ENCODE measurements around the gene VWA8. TPM values are rescaled to one million over a fixed set of nuclear protein-coding genes. Genes with fewer than 3 reads are reported as not detected.

Gene VWA8
- total and polyA plus RNA-seq, 2 experiments from 2014 or later: 6.3 to 24.6 TPM

GRCh38 chr13:41816057-41816456 is 144.9 kb downstream of the VWA8 start (continued):
- no peak for TF ChIP-seq ZNF114 (CRISPR knock-in tag; IDR thresholded peaks at IDR 0.05)
- no peak for TF ChIP-seq JUNB (IDR thresholded peaks at IDR 0.05; ENCODE audit: unreplicated experiment)

- Mint-ChIP-seq H3K36me3 (ENCODE audit: low read depth) (peaks cover 21% of the 10 kb centered on the region), H3K4me3 (no peak overlapping the region), H3K9me3 (no peaks in the 10 kb centered on the region), H3K27me3 (ENCODE audit: insufficient read depth, low read depth, poor library complexity) (no peaks in the 10 kb centered on the region), H3K4me1 (no peaks in the 10 kb centered on the region), H3K27ac (no peak overlapping the region)
- Histone ChIP-seq H3K4me1 (ENCODE audit: insufficient read depth) (no peaks in the 10 kb centered on the region), H3K27me3 (ENCODE audit: insufficient read depth) (no peaks in the 10 kb centered on the region), H3K79me2 (replicated peaks; ENCODE audit: insufficient read depth) (no peaks in the 10 kb centered on the region), H3F3A (replicated peaks; ENCODE audit: low read depth) (no peaks in the 10 kb centered on the region), H2AFZ (no peak overlapping the region), H3K36me3 (ENCODE audit: insufficient read depth) (peaks cover 6% of the 10 kb centered on the region; the same call in 1 of the 2 replicates), H4K20me1 (replicated peaks; ENCODE audit: insufficient read depth) (no peaks in the 10 kb centered on the region), H3K9me2 (ENCODE audit: insufficient read depth) (no peaks in the 10 kb centered on the region), H3K4me2 (no peak overlapping the region), H3K27ac (ENCODE audit: low read depth) (no peak overlapping the region), H3K4me3 (no peak overlapping the region)
- ATAC-seq (no peak), DNase-seq (ENCODE audit: low spot score) (no peak)
- TF ChIP-seq POLR2AphosphoS5 (IDR thresholded peaks at IDR 0.05; ENCODE audit: low read depth) (no peak), REST (IDR thresholded peaks at IDR 0.05; ENCODE audit: unreplicated experiment) (no peak), ZNF331 (CRISPR knock-in tag; IDR thresholded peaks at IDR 0.05; ENCODE audit: low read depth) (no peak), NANOG (IDR thresholded peaks at IDR 0.05; ENCODE audit: borderline replicate concordance) (no peak), CREB1 (CRISPR knock-in tag; IDR thresholded peaks at IDR 0.05; ENCODE audit: low read depth) (no peak), CTCF (conservative IDR thresholded peaks at IDR 0.05; ENCODE audit: low read depth in 2 of 2) (no peak), EZH2 (IDR thresholded peaks at IDR 0.05; ENCODE audit: low read depth, unreplicated experiment) (no peak), JUNB (IDR thresholded peaks at IDR 0.05; ENCODE audit: unreplicated experiment) (no peak), ZNF114 (CRISPR knock-in tag; IDR thresholded peaks at IDR 0.05) (no peak), ZNF462 (CRISPR knock-in tag; IDR thresholded peaks at IDR 0.05) (no peak), EZH2phosphoT487 (IDR thresholded peaks at IDR 0.05; ENCODE audit: unreplicated experiment) (no peak), ETS1 (IDR thresholded peaks at IDR 0.05) (no peak), STAT1 (IDR thresholded peaks at IDR 0.05; ENCODE audit: unreplicated experiment) (no peak)
Observed at GRCh38 chr13:41813426-41813825, 147.5 kb downstream of the VWA8 start.

Data from GM23338 (cell line).